Brain pericyte (primary cell): Measurements from ENCODE around the gene ADCK1.
"Not testable (repeated sequence)": the region's sequence is repeated elsewhere in the genome, so short reads cannot be mapped to it uniquely, and the experiment has no call there.

ENCODE experiments used
- DNase-seq: peaks from one replicate; pipeline ENCODE4 v3.0.0-alpha.2; 2012; ENCODE audit warnings: low read depth, low spot score

The ADCK1 gene

GRCh38 chr14:77808250-77808649, 8.3 kb downstream of the ADCK1 start:
- no peak for DNase-seq

- no peak for DNase-seq
Observed at GRCh38 chr14:77809011-77809410, 9.1 kb downstream of the ADCK1 start.

- no peak for DNase-seq
Observed at GRCh38 chr14:77812028-77812427, 12.1 kb downstream of the ADCK1 start.

GRCh38 chr14:77812682-77813081, 12.8 kb downstream of the ADCK1 start:
- DNase-seq: not testable (repeated sequence)

GRCh38 chr14:77822307-77822706, 22.4 kb downstream of the ADCK1 start:
- DNase-seq: no peak

GRCh38 chr14:77822741-77823140, 22.8 kb downstream of the ADCK1 start:
- DNase-seq: no peak

GRCh38 chr14:77823378-77823777, 23.5 kb downstream of the ADCK1 start:
- DNase-seq: no peak

GRCh38 chr14:77825895-77826519, 26.1 kb downstream of the ADCK1 start:
- DNase-seq: no peak

GRCh38 chr14:77830692-77831091, 30.8 kb downstream of the ADCK1 start:
- no peak for DNase-seq

- DNase-seq: no peak
Observed at GRCh38 chr14:77832297-77832696, 32.4 kb downstream of the ADCK1 start.

GRCh38 chr14:77837926-77838325, 38.0 kb downstream of the ADCK1 start:
- DNase-seq: no peak

GRCh38 chr14:77838831-77839511, 39.1 kb downstream of the ADCK1 start:
- DNase-seq: no peak

GRCh38 chr14:77843195-77843594, 43.3 kb downstream of the ADCK1 start:
- DNase-seq: no peak

- DNase-seq: no peak
Observed at GRCh38 chr14:77843651-77844050, 43.7 kb downstream of the ADCK1 start.

- no peak for DNase-seq
Observed at GRCh38 chr14:77844802-77845201, 44.9 kb downstream of the ADCK1 start.

- no peak for DNase-seq
Observed at GRCh38 chr14:77848031-77848430, 48.1 kb downstream of the ADCK1 start.

GRCh38 chr14:77849711-77850110, 49.8 kb downstream of the ADCK1 start:
- DNase-seq: no peak

GRCh38 chr14:77853919-77854318, 54.0 kb downstream of the ADCK1 start:
- no peak for DNase-seq

GRCh38 chr14:77856941-77857340, 57.0 kb downstream of the ADCK1 start:
- DNase-seq: no peak

GRCh38 chr14:77859934-77860570, 60.1 kb downstream of the ADCK1 start:
- no peak for DNase-seq

- DNase-seq: no peak
Observed at GRCh38 chr14:77861201-77861600, 61.3 kb downstream of the ADCK1 start.

- DNase-seq: peak; percentile 16
Observed at GRCh38 chr14:77862154-77862786, 62.4 kb downstream of the ADCK1 start.

- DNase-seq: no peak
Observed at GRCh38 chr14:77864085-77864484, 64.2 kb downstream of the ADCK1 start.
